ENCODE data around the gene SUPT20HL1.

DNA sequence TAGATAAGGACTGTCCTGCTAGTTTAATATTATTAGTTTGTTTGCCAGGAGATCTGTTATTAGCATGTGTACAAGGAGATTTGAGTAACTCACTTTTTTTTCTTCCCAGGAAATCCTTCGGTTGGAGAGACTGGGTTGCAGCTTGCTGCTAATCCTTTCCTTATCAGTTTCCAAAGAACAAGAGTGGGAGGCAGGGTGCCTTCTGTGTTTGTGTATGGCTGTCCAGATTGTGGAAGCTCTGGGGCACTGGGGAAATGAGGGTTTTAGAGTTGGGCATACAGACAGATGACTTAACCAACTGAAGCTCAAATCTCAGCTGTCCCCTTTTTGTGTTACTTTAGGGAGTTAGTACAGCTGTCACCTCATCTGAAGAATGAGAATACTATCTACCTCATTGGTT is 12.6 kb upstream of the SUPT20HL1 start:
- TF ChIP-seq, protein P1, sequence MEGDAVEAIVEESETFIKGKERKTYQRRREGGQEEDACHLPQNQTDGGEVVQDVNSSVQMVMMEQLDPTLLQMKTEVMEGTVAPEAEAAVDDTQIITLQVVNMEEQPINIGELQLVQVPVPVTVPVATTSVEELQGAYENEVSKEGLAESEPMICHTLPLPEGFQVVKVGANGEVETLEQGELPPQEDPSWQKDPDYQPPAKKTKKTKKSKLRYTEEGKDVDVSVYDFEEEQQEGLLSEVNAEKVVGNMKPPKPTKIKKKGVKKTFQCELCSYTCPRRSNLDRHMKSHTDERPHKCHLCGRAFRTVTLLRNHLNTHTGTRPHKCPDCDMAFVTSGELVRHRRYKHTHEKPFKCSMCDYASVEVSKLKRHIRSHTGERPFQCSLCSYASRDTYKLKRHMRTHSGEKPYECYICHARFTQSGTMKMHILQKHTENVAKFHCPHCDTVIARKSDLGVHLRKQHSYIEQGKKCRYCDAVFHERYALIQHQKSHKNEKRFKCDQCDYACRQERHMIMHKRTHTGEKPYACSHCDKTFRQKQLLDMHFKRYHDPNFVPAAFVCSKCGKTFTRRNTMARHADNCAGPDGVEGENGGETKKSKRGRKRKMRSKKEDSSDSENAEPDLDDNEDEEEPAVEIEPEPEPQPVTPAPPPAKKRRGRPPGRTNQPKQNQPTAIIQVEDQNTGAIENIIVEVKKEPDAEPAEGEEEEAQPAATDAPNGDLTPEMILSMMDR (conservative IDR thresholded peaks at IDR 0.05; ENCODE audit: low read length) = no peak
- no peak for TF ChIP-seq EZH2phosphoT487 (IDR thresholded peaks at IDR 0.05; ENCODE audit: borderline replicate concordance, low read depth, low read length)

All from OCI-LY7 (cell line).